BLaER1 treated with 17β-estradiol and CSF1 and Interleukin-3, amounts not matched to agents 10 nM and 100 nM (cell line): ENCODE measurements around the gene FXR2.

Source experiments
- H3K27ac ChIP-seq, 11 experiments: shearing (Covaris generic); formaldehyde crosslinking; 2 replicates each; pipeline ENCODE4 v1.8.1; 2022
- H3K27me3 ChIP-seq, 11 experiments: shearing (Covaris generic); formaldehyde crosslinking; 2 replicates each; pipeline ENCODE4 v1.8.1; 2022
- H3K36me3 ChIP-seq, 11 experiments: shearing (Covaris generic); formaldehyde crosslinking; 2 replicates each; pipeline ENCODE4 v1.8.1; 2022
- H3K4me1 ChIP-seq, 10 experiments: shearing (Covaris generic); formaldehyde crosslinking; 2 replicates each; pipeline ENCODE4 v1.8.1; 2022
- H3K4me2 ChIP-seq, 11 experiments: shearing (Covaris generic); formaldehyde crosslinking; 2 replicates each; pipeline ENCODE4 v1.8.1; 2022
- H3K4me3 ChIP-seq, 10 experiments: shearing (Covaris generic); formaldehyde crosslinking; 2 replicates each; pipeline ENCODE4 v1.8.1; 2022
- H3K9ac ChIP-seq, 11 experiments: shearing (Covaris generic); formaldehyde crosslinking; 2 replicates each; pipeline ENCODE4 v1.8.1; 2022
- H3K9me3 ChIP-seq, 11 experiments: shearing (Covaris generic); formaldehyde crosslinking; replicated peaks in 1 of 11; 2 replicates each; pipeline ENCODE4 v1.8.1; 2022
- H4K20me1 ChIP-seq, 11 experiments: shearing (Covaris generic); formaldehyde crosslinking; 2 replicates each; pipeline ENCODE4 v1.8.1; 2022
- Cebpa-rat ChIP-seq, 11 experiments: shearing (Covaris generic); IDR thresholded peaks; 2 replicates each; pipeline ENCODE4 v1.8.1; 2022

Gene FXR2

DNA sequence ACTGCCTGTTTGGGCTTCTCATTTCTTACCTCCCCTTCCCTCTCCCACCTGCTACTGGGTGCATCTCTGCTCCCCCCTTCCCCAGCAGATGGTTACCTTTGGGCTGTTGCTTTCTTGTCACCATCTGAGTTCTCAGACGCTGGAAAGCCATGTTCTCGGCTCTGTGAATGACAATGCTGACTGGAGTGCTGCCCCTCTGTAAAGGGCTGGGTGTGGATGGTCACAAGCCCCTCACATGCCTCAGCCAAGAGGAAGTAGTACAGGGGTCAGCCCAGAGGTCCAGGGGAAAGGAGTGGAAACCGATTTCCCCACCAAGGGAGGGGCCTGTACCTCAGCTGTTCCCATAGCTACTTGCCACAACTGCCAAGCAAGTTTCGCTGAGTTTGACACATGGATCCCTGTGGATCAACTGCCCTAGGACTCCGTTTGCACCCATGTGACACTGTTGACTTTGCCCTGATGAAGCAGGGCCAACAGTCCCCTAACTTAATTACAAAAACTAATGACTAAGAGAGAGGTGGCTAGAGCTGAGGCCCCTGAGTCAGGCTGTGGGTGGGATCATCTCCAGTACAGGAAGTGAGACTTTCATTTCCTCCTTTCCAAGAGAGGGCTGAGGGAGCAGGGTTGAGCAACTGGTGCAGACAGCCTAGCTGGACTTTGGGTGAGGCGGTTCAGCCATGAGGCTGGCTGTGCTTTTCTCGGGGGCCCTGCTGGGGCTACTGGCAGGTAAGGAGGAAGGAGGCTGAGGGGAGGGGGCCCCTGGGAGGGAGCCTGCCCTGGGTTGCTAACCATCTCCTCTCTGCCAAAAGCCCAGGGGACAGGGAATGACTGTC is 35.5 kb downstream of the FXR2 start, which contains the start of gene CD68:
CD68 (plus strand) TSS at position 638 of the 833 bp plus-strand sequence; CDS start at position 678, 40 bp downstream.
- Histone ChIP-seq H3K27ac (peak within 1 kb of the TSS; percentile 97 to 100 (median 100)), H3K4me3 (peak within 1 kb of the TSS in 8 of 10 experiments; percentile 66 to 100 (median 99); a peak in 17 of 20 replicates), H3K27me3 (no peaks in the 10 kb centered on the region), H3K9ac (peak within 1 kb of the TSS; percentile 95 to 100 (median 100)), H3K36me3 (peaks cover 46 to 75% (median 66%) of the 10 kb centered on the region in 11 experiments), H3K4me2 (peak within 1 kb of the TSS; percentile 81 to 100 (median 98)), H3K4me1 (peaks cover 54 to 94% (median 92%) of the 10 kb centered on the region in 10 experiments), H4K20me1 (peaks cover 50 to 74% (median 50%) of the 10 kb centered on the region in 11 experiments), H3K9me3 (no peaks in the 10 kb centered on the region)
- peak; percentile 73 to 92 (median 88); a peak in 21 of 22 replicates for TF ChIP-seq Cebpa-rat (IDR thresholded peaks at IDR 0.05)

- peaks cover 0 to 4% (median 0%) of the 10 kb centered on the region in 11 experiments; a peak in 5 of 22 replicates for H3K9me3 ChIP-seq
- H3K27ac ChIP-seq: peak overlapping the region in 10 of 11 experiments; percentile 21 to 100 (median 100); a peak in 18 of 22 replicates
- peaks cover 57 to 78% (median 70%) of the 10 kb centered on the region in 11 experiments for H3K36me3 ChIP-seq
- no peak for TF ChIP-seq Cebpa-rat (IDR thresholded peaks at IDR 0.05)
- H3K4me3 ChIP-seq: peak overlapping the region in 9 of 10 experiments; percentile 97 to 100 (median 99); a peak in 15 of 20 replicates
- H3K27me3 ChIP-seq: no peaks in the 10 kb centered on the region
- H4K20me1 ChIP-seq: peaks cover 56 to 87% (median 65%) of the 10 kb centered on the region in 11 experiments
- H3K4me2 ChIP-seq: peak overlapping the region; percentile 81 to 100 (median 98)
- H3K9ac ChIP-seq: peak overlapping the region; percentile 99 to 100 (median 100); a peak in 21 of 22 replicates
- peaks cover 44 to 85% (median 82%) of the 10 kb centered on the region in 10 experiments for H3K4me1 ChIP-seq
Measured at GRCh38 chr17:7577327-7578199, 37.1 kb downstream of the FXR2 start.

DNA sequence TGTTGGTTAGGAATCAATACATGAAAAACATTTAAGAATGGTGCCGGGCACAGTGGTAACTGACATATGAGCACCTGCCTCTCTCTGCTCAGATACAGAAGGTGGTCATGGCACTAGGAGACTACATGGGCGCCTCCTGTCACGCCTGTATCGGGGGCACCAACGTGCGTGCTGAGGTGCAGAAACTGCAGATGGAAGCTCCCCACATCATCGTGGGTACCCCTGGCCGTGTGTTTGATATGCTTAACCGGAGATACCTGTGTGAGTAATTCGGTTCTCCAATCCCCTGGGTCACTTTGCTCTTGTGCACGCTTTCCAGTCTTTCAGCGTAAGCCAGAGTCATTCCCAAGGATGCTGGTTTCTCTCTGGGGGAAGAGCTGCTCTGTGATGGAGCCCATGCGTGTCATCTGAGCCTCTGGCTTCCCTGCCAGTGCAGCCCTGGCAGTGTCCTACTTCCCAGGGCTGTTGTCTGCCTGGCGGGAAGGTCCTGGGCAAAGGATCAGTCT is 38.2 kb downstream of the FXR2 start:
- Histone ChIP-seq H3K4me3 (peak overlapping the region; percentile 97 to 100 (median 99); a peak in 19 of 20 replicates), H3K9me3 (peaks cover 0 to 4% (median 0%) of the 10 kb centered on the region in 11 experiments; a peak in 5 of 22 replicates), H3K27ac (peak overlapping the region in 10 of 11 experiments; percentile 2 to 100 (median 100); a peak in 15 of 22 replicates), H4K20me1 (peaks cover 56 to 84% (median 64%) of the 10 kb centered on the region in 11 experiments), H3K4me2 (peak overlapping the region; percentile 81 to 100 (median 98)), H3K27me3 (no peaks in the 10 kb centered on the region), H3K4me1 (peaks cover 41 to 79% (median 73%) of the 10 kb centered on the region in 10 experiments), H3K9ac (peak overlapping the region; percentile 99 to 100 (median 100)), H3K36me3 (peaks cover 58 to 76% (median 69%) of the 10 kb centered on the region in 11 experiments)
- TF ChIP-seq Cebpa-rat (IDR thresholded peaks at IDR 0.05): no peak

DNA sequence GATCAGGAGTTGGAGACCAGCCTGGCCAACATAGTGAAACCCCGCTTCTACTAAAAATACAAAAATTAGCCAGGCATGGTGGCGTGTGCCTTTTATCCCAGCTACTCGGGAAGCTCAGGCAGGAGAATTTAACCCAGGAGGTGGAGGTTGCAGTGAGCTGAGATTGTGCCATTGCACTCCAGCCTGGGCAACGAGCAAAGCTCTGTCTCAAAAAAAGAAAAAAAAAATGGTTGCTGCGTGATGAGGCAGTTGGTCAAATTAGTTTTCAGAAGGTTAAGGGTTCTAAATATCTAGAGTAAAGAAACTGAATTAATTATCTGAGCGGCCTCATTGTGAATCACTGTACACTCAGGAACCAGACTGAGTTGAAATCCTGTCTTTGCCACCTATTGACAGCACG is 38.7 kb downstream of the FXR2 start:
- H3K36me3 ChIP-seq: peaks cover 63 to 79% (median 72%) of the 10 kb centered on the region in 11 experiments
- peak overlapping the region; percentile 39 to 100 (median 100); a peak in 20 of 22 replicates for H3K27ac ChIP-seq
- peak overlapping the region; percentile 99 to 100 (median 100) for H3K9ac ChIP-seq
- TF ChIP-seq Cebpa-rat (IDR thresholded peaks at IDR 0.05): no peak
- peaks cover 46 to 79% (median 73%) of the 10 kb centered on the region in 10 experiments for H3K4me1 ChIP-seq
- H3K4me2 ChIP-seq: peak overlapping the region; percentile 81 to 100 (median 98)
- no peaks in the 10 kb centered on the region for H3K27me3 ChIP-seq
- H3K9me3 ChIP-seq: peaks cover 0 to 4% (median 0%) of the 10 kb centered on the region in 11 experiments; a peak in 5 of 22 replicates
- peaks cover 56 to 80% (median 64%) of the 10 kb centered on the region in 11 experiments for H4K20me1 ChIP-seq
- peak overlapping the region; percentile 97 to 100 (median 99) for H3K4me3 ChIP-seq

DNA sequence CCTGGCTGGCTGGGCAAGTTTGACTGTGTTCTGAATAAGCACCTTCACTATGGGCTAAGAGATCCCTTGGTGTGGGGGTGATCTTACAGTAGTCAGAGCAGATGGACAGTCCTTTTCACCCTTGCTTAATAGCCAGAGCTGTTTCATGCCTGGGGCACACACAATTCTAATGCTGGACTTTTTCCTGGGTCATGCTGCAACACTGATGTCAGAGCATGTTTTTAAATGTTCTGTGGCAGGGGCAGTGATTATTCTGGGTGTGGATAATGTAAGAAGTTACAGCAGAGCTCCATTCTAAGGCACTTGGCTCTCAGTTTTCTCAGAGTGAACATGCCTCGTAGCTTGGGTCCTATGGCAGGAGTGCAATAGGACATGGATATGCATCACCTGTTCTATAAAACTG is 39.2 kb downstream of the FXR2 start:
- H3K4me3 ChIP-seq: peak overlapping the region; percentile 97 to 100 (median 99)

GRCh38 chr17:7574176-7574953 is 40.3 kb downstream of the FXR2 start:
- Histone ChIP-seq H3K4me3 (peak overlapping the region; percentile 97 to 100 (median 99)), H3K9me3 (peaks cover 0 to 4% (median 0%) of the 10 kb centered on the region in 11 experiments; a peak in 5 of 22 replicates), H3K9ac (peak overlapping the region; percentile 99 to 100 (median 100)), H3K27me3 (no peaks in the 10 kb centered on the region), H4K20me1 (peaks cover 56 to 74% (median 65%) of the 10 kb centered on the region in 11 experiments), H3K27ac (peak overlapping the region; percentile 57 to 100 (median 100); a peak in 21 of 22 replicates), H3K4me2 (peak overlapping the region; percentile 81 to 100 (median 98)), H3K4me1 (peaks cover 57 to 67% (median 65%) of the 10 kb centered on the region in 10 experiments), H3K36me3 (peaks cover 74 to 83% (median 79%) of the 10 kb centered on the region in 11 experiments)
- no peak for TF ChIP-seq Cebpa-rat (IDR thresholded peaks at IDR 0.05)

More for the DNA sequence above, 39.2 kb downstream of the FXR2 start:
- H3K9me3 ChIP-seq: peaks cover 0 to 4% (median 0%) of the 10 kb centered on the region in 11 experiments; a peak in 5 of 22 replicates
- TF ChIP-seq Cebpa-rat (IDR thresholded peaks at IDR 0.05): no peak
- H3K4me2 ChIP-seq: peak overlapping the region; percentile 81 to 100 (median 98)
- peak overlapping the region; percentile 99 to 100 (median 100) for H3K9ac ChIP-seq
- peaks cover 56 to 75% (median 64%) of the 10 kb centered on the region in 11 experiments for H4K20me1 ChIP-seq
- peaks cover 51 to 78% (median 71%) of the 10 kb centered on the region in 10 experiments for H3K4me1 ChIP-seq
- no peaks in the 10 kb centered on the region for H3K27me3 ChIP-seq
- H3K36me3 ChIP-seq: peaks cover 68 to 79% (median 74%) of the 10 kb centered on the region in 11 experiments
- H3K27ac ChIP-seq: peak overlapping the region; percentile 39 to 100 (median 100); a peak in 21 of 22 replicates
